Stimulated activated CD8-positive, alpha-beta memory T cell treated with anti-CD3 and anti-CD28 coated beads, Interleukin-2, amount 100 ng/mL, for 48 hours (primary cell): ENCODE measurements around the gene PLA2G2C.

ENCODE experiments used
- DNase-seq, 2 donors: peaks; one replicate each; pipeline ENCODE4 v3.0.0-alpha.2; 2020; ENCODE audit warnings: low read depth in 2 of 2

Gene PLA2G2C

DNA sequence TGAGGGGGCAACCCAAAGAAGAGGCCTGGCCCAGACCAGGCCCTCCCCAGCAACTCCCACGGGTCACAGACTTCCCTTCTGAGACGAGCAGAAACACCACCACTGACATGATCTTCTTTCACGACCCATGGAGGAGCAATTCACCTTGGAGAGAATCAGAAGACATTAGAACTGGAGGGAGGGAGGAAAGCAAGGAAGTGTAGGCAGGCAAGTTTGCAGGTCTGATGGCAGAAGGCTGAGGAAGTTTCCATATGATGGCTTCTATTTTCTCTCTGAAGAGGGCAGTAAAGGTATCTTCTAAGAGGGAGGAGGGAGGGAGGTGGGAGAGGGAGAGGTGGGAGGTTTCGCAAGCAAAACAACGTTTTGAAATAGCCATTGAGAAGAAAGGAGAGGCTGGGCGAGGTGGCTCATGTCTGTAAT lies 1.8 kb downstream of the PLA2G2C start:
- no peak for DNase-seq

DNA sequence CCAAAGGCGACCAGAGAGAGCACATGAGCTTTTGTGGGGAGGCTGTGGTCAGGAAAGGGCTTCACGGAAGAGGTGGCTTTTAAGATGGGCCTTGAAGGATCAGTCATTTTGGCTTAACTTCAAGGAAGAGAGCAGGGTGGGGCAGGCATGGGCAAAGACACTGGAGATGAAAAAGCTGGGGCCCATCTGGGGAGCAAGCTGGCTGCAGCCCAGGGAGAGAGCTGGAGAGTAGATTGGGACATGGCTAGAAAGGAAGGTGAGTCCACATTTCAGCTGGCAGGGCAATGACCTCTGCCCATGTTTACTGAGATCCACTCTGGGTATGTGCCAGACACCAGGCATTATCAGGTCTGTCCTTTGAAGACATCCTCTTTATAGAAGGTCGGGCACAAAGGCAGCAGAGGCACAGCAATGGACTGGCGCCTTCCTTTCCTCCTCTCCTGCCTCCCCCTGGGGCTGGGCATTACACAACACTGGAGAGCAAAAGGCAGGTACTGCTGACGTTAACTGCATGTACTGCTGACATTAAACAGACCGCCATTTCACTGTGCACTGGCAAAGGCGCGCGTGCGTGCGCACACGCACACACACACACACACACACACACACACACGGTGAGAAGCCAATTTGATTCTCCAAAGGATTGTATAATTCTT lies 2.6 kb downstream of the PLA2G2C start:
- DNase-seq, result no peak

DNA sequence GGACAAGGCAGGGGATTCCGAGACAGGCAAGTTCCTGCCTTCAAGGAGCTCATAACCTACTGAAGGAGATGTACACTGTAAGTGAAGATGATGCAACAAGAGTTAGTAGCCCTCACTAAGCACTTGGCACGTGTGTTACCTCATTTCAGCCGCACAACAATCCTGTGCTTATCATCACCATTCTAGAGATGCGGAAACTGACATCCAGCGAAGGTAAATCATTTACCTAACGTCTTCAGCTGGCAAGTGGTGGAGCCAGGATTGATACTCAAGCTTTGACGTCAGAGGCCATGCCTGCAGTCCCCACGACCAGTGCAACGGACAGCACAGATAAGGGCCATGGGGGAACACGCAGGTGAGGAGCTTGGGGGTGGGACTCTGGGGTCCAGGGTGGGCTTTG lies 3.3 kb downstream of the PLA2G2C start:
- DNase-seq, result no peak

DNA sequence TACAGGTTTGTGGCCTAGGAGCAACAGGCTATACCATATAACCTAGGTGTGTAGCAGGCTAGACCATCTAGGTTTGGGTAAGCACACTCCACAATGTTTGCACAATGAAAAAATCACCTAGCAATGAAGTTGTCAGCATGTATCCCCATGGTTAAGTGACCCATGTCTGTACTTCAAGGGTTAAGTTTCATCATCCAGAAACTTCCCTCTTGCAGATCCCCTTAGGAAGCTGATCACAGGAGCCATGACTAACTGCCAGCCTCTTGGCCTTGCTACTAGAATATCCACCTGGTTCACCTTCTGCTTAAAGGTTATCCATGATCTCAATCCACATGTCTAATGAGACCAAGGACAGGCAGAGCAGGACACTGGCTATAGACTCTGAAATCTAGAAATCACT lies 3.9 kb downstream of the PLA2G2C start:
- no peak for DNase-seq

DNA sequence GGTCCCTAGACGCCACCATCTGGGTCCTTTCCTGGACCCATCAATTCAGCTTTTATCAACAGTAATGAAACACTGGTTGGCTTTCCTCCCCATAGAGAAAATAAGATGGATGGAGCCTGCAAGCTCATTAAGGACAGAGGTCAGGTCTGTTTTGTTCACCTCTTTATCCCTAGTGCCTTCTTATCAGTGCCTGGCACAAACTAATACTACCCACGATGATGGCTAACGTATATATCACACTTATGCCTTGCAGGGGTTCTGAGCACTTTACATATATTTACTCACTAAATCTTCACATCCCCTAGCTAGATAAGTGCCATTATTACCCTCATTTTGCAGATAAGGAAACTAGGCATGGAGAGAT lies 5.5 kb downstream of the PLA2G2C start:
- DNase-seq, result no peak

DNA sequence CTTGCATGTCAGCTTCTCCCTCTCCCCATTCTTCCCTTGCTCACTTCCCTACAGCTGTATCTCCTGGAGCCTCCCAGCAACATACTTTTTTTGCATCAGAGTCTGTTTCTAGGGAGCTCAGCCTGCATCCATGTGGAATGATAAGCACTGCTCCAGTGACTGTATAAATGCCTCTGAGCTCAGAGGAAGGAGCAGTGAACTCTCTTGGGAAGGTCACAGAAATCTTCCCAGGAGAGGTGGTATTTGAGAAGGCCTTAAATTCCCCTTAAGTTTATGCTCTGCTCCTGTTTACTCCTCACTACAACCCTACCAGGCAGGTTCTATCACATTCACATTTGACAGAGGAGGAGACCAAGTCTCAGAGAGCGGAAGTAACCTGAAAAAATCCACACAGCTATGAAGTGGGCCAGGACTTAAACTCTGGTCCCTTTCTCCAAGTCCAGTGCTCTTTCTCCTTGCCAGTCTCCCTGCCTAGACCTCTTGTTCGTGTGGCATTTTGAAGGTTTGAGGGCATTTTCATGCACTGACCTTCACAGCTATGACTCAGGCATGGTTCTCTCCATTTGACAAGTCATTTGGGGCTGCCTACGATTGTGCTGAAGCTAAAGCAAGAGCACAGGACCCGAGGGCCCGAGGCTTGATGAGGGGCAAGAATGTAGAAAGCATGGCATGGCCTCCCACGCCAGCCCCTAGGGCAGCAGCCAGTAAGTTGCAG lies 6.0 kb downstream of the PLA2G2C start:
- no peak for DNase-seq

DNA sequence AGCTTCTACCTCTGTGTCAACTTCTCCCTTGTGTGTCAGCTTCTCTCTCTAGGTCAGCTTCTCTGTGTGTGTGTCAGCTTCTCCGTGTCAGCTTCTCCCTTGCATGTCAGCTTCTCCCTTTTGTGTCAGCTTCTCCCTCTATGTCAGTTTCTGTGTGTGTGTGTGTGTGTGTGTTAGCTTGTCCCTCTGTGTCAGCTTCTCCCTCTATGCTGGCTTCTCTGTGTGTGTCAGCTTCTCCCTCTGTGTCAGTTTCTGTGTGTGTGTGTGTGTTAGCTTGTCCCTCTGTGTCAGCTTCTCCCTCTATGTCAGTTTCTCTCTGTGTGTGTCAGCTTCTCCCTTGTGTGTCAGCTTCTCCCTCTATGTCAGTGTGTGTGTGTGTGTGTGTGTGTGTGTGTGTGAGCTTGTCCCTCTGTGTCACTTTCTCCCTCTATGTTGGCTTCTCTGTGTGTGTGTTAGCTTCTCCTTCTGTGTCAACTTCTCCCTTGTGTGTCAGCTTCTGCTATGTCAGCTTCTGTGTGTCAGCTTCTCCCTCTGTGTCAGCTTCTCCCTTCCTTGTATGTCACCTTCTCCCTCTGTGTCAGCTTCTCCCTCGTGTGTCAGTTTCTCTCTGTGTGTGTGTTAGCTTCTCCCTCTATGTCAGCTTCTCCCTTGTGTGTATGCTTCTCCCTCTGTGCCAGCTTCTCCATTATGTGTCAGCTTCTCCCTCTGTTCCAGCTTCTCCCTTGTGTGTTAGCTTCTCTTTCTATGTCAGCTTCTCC lies 6.8 kb downstream of the PLA2G2C start:
- DNase-seq, result no peak

DNA sequence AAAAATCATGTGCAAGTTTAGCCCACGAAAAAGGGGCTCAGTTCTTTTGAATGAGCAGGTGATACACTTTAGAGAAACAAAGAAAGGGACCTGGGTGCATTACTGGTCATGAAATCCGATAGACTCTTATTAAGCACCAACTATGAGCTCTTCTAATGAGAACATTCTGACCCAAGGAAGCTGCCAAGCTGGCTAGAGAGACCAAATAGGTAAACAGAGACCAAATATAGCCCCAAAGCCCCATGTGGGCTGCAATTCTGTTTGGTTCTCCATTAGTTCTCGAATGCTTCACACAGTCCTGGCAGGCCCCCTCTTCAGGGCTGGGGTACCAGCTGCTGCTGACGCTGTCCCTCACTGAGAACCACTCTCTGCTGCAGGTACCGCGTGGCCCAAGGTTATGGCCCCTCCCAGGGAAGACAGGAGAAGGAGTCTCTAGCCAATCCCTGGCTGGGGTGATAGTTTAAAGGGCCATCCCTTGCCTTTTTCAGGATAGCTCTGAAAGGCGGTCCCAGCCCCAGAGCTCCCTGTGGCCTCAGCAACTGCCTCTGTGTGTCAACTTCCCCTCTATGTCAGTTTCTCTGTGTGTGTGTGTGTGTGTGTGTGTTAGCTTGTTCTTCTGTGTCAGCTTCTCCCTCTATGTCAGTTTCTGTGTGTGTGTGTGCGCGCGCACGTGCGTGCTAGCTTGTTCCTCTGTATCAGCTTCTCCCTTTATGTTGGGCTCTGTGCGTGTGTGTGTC lies 7.5 kb downstream of the PLA2G2C start:
- DNase-seq, result no peak

DNA sequence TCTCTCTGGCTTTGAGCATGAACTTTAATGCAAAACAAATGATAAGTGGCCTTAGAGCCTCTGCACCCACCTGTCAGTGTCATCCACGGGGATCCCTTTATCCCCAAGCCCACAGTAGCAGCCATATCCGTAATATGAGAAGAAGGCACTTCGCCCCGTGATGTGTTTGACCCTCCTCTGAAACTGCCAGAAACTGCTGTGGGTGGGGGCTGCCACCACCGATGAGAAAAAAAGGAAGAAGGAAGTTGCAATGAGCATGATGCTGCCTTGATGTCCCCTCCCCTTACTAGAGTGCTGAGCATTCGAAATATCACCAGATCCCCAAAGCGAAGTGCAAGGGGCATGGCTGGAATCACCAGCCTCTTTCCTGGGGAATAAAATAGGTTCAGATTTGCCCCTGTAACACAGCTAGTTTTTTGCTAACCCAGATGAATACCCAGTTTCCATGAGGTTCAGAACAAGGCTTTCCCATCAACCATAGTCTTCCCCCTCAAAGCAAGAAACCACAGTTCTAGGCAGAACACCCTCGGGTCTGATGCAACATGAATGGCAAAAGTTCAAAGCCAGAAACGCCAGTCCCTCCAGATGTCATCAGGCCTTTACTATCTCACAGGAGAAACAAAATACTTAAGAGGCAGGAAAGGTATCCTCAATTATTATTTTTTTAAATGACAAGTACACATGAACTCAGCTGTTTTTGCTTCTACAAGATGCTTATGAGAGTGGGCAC lies 11.2 kb downstream of the PLA2G2C start:
- no peak for DNase-seq

DNA sequence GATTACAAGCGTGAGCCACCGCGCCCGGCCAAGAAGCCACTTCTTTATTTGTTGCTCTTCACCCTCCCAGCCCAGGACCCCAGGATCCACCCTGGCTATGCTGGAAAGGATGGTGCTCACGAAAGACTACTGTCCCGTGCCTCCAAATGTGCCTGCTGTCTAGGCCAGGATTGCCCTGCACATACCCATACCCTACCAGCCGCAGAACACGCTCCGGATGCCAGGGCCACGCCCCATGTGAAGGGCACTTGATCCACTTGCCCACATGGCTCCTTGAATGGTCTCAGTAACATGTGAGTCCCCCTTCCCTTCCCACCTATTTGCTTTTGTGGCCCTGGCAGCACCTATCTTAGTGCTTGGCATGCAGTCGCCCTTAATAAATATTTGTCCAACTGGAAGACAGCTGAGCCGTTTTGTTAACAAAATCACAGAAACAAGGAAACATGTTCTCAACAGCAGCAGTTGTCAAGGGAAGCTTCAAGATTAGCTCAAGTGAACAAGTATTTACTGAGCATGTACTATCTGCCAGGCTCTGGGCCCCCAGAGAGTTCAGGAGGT lies 14.2 kb downstream of the PLA2G2C start:
- no peak for DNase-seq

DNA sequence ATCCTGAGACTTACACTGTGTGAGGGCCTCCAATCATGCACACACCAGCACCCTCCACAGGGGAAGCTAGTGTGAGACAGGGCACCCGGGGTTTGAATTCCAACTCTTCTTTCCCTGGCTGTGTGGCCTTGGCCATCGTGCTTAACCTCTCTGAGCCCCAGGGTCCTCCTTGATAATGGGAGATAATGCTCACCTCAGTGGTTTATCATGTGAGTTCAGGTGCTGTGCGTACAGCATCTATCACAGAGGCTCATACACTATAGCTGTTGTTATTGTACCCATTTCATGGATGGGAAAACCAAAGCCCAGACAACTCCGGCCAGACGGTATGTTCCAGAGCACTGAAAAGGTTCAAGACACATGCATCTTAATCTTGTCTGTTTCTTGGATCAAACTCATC lies 16.4 kb downstream of the PLA2G2C start:
- no peak for DNase-seq

DNA sequence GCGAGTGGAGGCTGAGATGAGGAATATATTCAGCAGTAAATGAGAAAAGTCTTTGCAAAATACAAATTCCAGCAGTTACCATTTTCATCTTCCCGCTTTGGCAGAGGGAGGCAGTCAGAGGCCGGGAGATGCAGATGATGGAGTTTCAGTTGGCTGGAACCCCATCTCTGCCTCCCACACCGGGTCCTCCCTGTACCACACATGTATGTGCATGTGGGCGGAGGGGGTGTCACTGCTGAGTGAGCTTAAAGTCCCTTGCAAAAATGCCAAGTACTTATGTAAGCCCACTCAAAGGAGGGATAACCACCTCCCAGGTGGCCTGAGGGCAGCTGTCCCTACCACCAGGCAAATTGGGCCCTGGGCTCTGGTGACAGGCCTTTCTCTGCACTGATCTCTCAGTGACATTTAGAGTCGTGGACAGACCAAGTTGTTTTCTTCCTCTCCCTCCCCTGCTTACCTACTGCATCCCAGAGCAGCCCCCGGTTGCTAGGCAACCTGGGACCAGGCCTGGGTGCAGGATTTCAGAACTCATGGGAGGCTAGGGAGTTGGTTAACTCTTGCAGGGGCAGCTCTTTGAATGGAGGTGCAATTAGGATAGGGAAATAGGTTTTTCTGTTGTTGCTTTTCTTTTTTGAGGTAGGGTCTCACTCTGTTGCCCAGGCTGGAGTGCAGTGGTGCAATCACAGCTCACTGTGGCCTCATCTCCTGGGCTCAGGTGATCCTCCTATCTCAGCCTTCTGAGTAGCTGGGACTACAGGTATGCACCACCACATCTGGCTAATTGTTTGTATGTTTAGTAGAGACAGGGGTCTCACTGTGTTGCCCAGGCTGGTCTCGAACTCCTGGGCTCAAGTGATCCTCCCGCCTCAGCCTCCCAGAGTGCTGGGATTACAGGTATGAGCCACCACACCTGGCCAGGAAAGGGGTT lies 17.5 kb downstream of the PLA2G2C start:
- no peak for DNase-seq

DNA sequence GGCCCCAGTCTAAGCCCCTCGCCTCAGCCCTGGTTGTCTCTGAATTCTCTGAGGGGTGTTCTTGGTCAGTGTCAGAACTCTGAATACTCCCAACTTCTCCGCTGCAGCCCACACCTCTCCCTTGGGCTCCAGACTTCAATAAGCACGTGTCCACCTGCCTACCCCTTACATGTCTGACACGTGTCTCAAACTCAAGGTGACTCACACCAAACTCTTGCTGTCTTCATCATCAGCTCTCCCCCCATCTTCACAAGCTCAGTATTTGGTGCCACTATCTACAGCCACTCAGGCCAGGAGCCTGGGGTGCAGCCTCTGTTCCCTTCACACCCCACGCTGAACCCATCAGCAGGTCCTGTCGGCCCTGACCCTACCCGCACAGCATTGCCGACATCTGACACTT lies 19.2 kb downstream of the PLA2G2C start:
- no peak for DNase-seq

DNA sequence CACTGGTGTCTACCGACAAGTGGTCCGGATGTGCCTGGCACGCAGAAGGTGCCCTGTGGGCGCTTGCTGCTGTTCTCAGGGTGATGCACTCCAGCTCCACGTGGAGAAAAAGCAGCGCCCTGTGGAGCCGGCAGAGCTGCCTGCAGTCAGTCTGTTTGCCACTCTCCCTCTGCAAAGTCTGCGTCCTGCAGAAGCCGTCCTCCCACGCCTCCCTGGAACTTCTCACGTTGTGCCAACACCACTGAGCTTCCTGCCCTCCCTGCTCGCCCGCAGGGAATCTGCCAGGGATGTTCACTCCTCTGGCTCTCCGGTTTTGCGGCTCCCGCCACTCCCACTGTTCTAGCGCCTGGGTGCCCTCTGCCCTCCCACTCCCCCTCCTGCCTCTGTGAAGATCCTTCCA lies 20.3 kb downstream of the PLA2G2C start:
- DNase-seq, result no peak

DNA sequence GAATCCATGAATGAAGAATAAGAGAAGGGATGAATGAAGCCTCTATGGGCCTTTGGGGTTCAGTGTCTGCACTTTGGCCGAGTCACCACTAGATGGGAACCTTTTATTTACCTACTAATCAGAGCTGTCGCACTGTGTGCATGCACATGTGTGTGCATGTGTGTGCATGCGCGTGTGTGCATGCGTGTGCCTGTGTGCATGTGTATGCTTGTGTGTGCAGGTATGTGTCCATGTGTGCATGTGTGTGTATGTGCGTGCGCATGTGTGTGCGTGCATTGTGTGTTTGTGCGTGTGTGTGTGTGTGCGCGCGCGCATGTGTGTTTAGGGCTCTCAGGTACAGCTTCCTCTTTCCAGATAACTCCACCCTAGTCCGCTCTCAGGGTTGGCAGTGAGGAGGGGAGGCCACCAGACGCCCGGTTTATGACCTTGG lies 20.8 kb downstream of the PLA2G2C start:
- DNase-seq, result no peak

DNA sequence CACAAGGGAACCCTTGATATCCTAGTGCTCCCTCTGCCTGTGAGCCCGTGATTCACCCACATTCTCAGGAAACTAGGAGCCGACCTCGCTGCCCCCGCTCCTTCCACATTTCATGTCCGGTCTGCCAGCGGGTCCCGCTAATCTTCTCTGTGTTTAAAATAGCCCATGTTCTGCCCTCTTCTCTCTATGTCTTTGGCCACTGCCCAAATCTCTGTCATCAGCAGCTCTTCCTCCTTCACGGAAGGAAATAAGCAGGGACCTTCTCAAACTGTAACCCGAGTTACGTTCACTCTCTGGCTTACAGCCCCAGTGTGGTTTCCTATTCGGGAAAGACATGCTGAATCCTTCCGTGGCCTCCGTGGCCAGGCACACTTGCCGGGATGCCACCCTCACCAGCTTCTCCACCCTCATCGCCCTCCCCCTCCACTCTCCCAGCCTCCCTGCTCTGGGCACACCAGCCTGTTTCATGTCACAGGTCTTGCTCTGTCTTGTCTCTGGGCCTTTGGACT lies 21.6 kb downstream of the PLA2G2C start:
- DNase-seq, result no peak

DNA sequence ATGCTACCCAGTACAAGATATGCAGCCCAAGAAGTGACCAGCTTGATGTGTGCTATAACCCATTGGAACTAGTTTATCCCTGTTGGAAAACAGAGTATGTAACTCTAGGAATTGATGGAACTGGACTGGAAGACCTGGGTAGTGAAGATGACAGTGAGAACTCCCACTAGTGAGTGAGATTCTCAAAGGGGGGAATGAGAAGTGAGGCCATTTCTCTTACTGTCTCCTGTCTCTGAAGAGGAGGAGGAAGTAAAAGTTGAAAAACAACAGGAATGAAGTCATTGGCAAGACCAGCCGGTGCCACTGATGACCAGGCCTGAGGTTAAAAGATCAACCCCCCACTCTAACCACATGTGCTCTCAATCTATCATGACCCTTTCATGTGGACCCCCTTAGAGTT lies 26.3 kb downstream of the PLA2G2C start:
- no peak for DNase-seq

DNA sequence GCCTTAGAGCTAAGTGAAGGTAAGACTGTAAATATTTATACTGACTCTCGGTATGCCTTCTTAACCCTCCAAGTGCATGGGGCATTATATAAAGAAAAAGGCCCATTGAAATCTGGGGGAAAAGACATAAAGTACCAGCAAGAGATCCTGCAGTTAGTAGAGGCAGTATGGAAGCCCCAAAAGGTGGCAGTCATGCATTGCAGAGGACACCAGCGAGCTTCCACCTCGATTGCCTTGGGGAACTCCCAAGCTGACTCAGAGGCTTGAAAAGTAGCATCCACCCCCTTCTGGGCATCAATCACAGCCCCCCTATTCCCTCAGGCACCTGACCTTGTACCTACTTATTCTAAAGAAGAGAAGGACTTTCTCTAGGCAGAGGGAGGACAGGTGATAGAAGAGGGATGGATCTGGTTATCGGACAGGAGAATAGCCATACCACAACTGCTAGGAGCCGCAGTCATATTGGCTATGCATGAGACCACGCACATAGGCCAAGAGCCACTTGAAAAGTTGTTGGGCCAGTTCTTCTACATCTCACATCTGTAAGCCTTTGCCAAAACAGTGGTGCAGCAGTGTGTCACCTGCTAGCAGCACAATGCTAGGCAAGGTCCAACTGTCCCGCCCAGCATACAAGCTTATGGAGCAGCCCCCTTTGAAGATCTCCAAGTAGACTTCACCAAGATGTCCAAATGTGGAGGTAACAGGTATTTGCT lies 27.8 kb downstream of the PLA2G2C start:
- no peak for DNase-seq

DNA sequence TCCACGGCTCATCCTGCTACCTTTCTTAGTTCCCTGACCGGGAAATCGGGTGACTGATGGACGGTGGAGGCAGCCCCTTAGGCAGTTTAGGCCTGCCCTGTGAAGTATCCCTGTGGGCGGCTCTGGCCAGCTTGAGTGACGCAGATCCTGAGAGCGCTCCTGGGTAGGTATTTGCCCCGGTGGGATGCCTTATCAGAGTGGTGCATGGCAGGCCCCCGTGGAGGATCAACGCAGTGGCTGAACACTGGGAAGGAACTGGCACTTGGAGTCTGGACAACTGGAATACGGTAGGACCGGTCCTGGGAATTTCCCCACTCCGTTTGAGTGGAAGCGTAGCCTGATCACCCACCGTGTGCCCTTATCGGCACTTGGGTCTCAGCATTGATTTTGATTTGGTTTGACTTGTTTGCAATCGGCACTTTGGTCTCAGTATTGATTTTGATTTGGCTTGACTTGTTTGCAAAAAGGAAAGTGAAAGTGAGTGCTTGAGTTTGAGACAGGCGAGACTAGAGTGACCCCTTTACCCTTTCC lies 32.0 kb downstream of the PLA2G2C start:
- no peak for DNase-seq
